Neural cell (in vitro differentiated cells): ENCODE results near the gene PAK1. TPM values are rescaled to one million over a fixed set of nuclear protein-coding genes. Genes with fewer than 3 reads are reported as not detected.

Experiments
- H2AFZ ChIP-seq: fragments of 200-600, 300-800 bp; sonication (generic), shearing (Covaris generic); 2 replicates; pipeline ENCODE4 v1.6.0; 2014; ENCODE audit warnings: low read depth, mild to moderate bottlenecking, antibody characterized with exemption, low read length, moderate library complexity
- H3F3A ChIP-seq: fragments of 200-600 bp; shearing (Covaris generic); 2 replicates; pipeline ENCODE4 v1.6.1; 2016; ENCODE audit warnings: mild to moderate bottlenecking, moderate library complexity, mixed read lengths, antibody characterized with exemption, low read length; ENCODE audit not compliant: insufficient read depth, poor library complexity, severe bottlenecking
- H3K27ac ChIP-seq: fragments of 200-600, 300-800 bp; sonication (generic), shearing (Covaris generic); 2 replicates; pipeline ENCODE4 v1.5.1; 2014; ENCODE audit warnings: mild to moderate bottlenecking, low read length, moderate library complexity
- H3K27me3 ChIP-seq: fragments of 300-800, 200-600 bp; sonication (generic), shearing (Covaris generic); 2 replicates; pipeline ENCODE4 v1.6.0; 2014; ENCODE audit warnings: mild to moderate bottlenecking, low read depth, low read length, moderate library complexity; ENCODE audit not compliant: insufficient read depth
- H3K36me3 ChIP-seq: fragments of 300-800, 200-600 bp; sonication (generic), shearing (Covaris generic); 2 replicates; pipeline ENCODE4 v1.5.1; 2014; ENCODE audit warnings: mild to moderate bottlenecking, antibody characterized with exemption, low read length, moderate library complexity; ENCODE audit not compliant: insufficient read depth
- H3K4me2 ChIP-seq: fragments of 300-800, 200-600 bp; sonication (generic), shearing (Covaris generic); 2 replicates; pipeline ENCODE4 v1.6.0; 2014; ENCODE audit warnings: mild to moderate bottlenecking, low read length
- H3K4me3 ChIP-seq: fragments of 300-800, 200-600 bp; sonication (generic), shearing (Covaris generic); 2 replicates; pipeline ENCODE4 v1.5.1; 2014; ENCODE audit warnings: mild to moderate bottlenecking, low read length, moderate library complexity
- H3K79me2 ChIP-seq: fragments of 200-600 bp; shearing (Covaris generic); replicated peaks from 2 replicates; pipeline ENCODE4 v1.6.0; 2014; ENCODE audit warnings: mild to moderate bottlenecking, low read length, moderate library complexity; ENCODE audit not compliant: insufficient read depth
- H3K9ac ChIP-seq: fragments of 300-800, 200-600 bp; sonication (generic), shearing (Covaris generic); 2 replicates; pipeline ENCODE4 v1.6.1; 2016; ENCODE audit warnings: mild to moderate bottlenecking, low read length, mixed read lengths
- H3K9me2 ChIP-seq: fragments of 200-600 bp; shearing (Covaris generic); 2 replicates; pipeline ENCODE4 v1.6.1; 2016; ENCODE audit warnings: mild to moderate bottlenecking, low read length, mixed read lengths; ENCODE audit not compliant: insufficient read depth
- H3K9me3 ChIP-seq: fragments of 200-600, 300-800 bp; sonication (generic), shearing (Covaris generic); 2 replicates; pipeline ENCODE4 v1.6.1; 2016; ENCODE audit warnings: mild to moderate bottlenecking, mixed run types, low read length, moderate library complexity, mixed read lengths
- H4K20me1 ChIP-seq: fragments of 200-600 bp; shearing (Covaris generic); 2 replicates; pipeline ENCODE4 v1.6.1; 2016; ENCODE audit warnings: mild to moderate bottlenecking, mixed run types; ENCODE audit not compliant: insufficient read depth
- EP300 ChIP-seq: fragments of 450-650 bp; conservative IDR thresholded peaks from 2 replicates; pipeline ENCODE4 v1.6.1; 2014; ENCODE audit warnings: antibody characterized with exemption, mild to moderate bottlenecking, moderate library complexity; ENCODE audit not compliant: poor library complexity, severe bottlenecking
- EZH2 ChIP-seq: fragments of 200-600, 300-800 bp; shearing (Covaris generic), sonication (generic); IDR thresholded peaks from 2 replicates; pipeline ENCODE4 v1.6.1; 2014; ENCODE audit warnings: antibody characterized with exemption, low read length, borderline replicate concordance, mild to moderate bottlenecking; ENCODE audit not compliant: insufficient read depth, poor library complexity, severe bottlenecking
- MXI1 ChIP-seq: fragments of 450-650 bp; conservative IDR thresholded peaks from 2 replicates; pipeline ENCODE4 v1.6.1; 2014; ENCODE audit warnings: antibody characterized with exemption, mild to moderate bottlenecking; ENCODE audit not compliant: poor library complexity, severe bottlenecking
- POLR2AphosphoS5 ChIP-seq: IDR thresholded peaks from 2 replicates; pipeline ENCODE4 v1.6.1; 2012
- RAD21 ChIP-seq: fragments of 450-650 bp; conservative IDR thresholded peaks from 2 replicates; pipeline ENCODE4 v1.6.1; 2014; ENCODE audit warnings: antibody characterized with exemption, mild to moderate bottlenecking, moderate library complexity
- REST ChIP-seq: IDR thresholded peaks from 2 replicates; pipeline ENCODE4 v1.6.1; 2012; ENCODE audit warnings: borderline replicate concordance
- SMC3 ChIP-seq: fragments of 450-650 bp; conservative IDR thresholded peaks from 2 replicates; pipeline ENCODE4 v1.6.1; 2014; ENCODE audit warnings: antibody characterized with exemption, mild to moderate bottlenecking, moderate library complexity; ENCODE audit not compliant: poor library complexity
- TAF1 ChIP-seq: IDR thresholded peaks from 2 replicates; pipeline ENCODE4 v1.6.1; 2012; ENCODE audit warnings: low read depth
- polyA plus RNA-seq: library from polyadenylated mRNA; depleted of rRNA; stranded (reverse); fragments of >200 nt; gene quantifications from 2 replicates; pipeline ENCODE4 v1.2.3, GENCODE V29; 2014
- TF ChIP-seq, protein P1 (sequence below): fragments of 450-650 bp; IDR thresholded peaks from 2 replicates; pipeline ENCODE4 v1.5.1; 2014; ENCODE audit warnings: antibody characterized with exemption, mild to moderate bottlenecking, moderate library complexity; ENCODE audit not compliant: poor library complexity, severe bottlenecking

Gene PAK1
- polyA plus RNA-seq, 1 donor from 2014 or later: 65.2 TPM

DNA sequence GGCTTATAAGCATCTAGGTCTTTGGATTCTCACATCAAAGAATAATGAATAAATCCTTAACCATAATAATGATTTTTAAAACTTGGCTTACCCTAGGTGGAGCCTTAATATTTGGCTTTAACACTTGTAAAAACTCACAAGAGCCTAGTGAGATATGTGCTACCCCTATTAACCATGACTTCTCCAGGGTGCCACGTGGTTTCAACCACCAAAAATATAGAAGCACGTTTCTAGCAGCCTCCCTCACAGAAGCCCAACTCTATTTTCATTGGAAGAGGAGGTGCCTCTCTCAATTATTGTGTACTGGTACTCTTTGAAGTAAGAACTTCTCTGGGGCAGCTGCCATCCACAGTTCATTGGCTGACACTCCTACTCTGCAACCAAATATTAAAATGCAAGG lies 125.9 kb downstream of the PAK1 start:
- Histone ChIP-seq H3K4me2 (no peak overlapping the region), H3F3A (no peaks in the 10 kb centered on the region), H3K36me3 (peaks cover 15% of the 10 kb centered on the region), H2AFZ (no peak overlapping the region), H3K9me3 (no peaks in the 10 kb centered on the region), H3K9ac (no peak overlapping the region), H3K79me2 (no peaks in the 10 kb centered on the region), H4K20me1 (no peaks in the 10 kb centered on the region), H3K27me3 (no peaks in the 10 kb centered on the region), H3K9me2 (no peaks in the 10 kb centered on the region), H3K27ac (no peak overlapping the region), H3K4me3 (no peak overlapping the region)
- TF ChIP-seq EZH2 (no peak), RAD21 (no peak), SMC3 (no peak), REST (no peak), MXI1 (no peak), TAF1 (no peak), EP300 (no peak), POLR2AphosphoS5 (no peak)
- TF ChIP-seq, protein P1, sequence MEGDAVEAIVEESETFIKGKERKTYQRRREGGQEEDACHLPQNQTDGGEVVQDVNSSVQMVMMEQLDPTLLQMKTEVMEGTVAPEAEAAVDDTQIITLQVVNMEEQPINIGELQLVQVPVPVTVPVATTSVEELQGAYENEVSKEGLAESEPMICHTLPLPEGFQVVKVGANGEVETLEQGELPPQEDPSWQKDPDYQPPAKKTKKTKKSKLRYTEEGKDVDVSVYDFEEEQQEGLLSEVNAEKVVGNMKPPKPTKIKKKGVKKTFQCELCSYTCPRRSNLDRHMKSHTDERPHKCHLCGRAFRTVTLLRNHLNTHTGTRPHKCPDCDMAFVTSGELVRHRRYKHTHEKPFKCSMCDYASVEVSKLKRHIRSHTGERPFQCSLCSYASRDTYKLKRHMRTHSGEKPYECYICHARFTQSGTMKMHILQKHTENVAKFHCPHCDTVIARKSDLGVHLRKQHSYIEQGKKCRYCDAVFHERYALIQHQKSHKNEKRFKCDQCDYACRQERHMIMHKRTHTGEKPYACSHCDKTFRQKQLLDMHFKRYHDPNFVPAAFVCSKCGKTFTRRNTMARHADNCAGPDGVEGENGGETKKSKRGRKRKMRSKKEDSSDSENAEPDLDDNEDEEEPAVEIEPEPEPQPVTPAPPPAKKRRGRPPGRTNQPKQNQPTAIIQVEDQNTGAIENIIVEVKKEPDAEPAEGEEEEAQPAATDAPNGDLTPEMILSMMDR: no peak

DNA sequence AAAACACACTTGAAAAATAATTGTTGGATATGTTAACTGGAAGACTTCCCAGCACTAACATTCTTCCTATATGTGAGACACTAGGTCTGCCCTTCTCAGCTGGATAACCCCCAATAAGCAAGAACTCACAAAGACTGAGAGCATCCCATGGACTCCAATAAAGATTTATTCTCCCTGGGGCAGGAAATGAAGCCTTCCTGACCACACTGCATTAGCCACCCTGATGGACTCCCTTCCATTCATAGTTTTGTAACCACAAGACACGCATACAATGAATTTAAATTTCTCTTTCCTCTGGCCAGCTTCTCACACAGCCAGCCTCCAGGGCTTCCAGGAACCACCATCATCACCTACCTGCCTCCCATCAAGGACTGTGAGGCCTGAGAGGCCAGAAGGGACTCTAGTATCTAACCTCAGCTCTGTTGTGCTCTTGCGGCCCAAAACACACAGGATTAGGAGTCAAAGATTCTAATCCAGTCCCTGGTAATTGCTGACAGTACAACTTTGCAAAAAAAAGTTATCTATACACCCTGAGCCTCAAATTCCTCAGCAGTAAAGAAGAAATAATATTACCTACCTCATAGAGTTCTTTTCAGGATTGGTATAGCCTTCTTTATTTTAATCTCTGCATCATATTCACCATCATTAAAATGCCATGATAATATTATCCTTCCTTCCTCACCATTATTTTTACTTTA lies 126.8 kb downstream of the PAK1 start:
- H4K20me1 ChIP-seq: no peaks in the 10 kb centered on the region
- H3F3A ChIP-seq: no peaks in the 10 kb centered on the region
- H3K79me2 ChIP-seq: no peaks in the 10 kb centered on the region
- H3K9me2 ChIP-seq: no peaks in the 10 kb centered on the region
- no peak overlapping the region for H2AFZ ChIP-seq
- no peak overlapping the region for H3K4me2 ChIP-seq
- TF ChIP-seq EP300: no peak
- no peak for TF ChIP-seq POLR2AphosphoS5
- TF ChIP-seq TAF1: no peak
- TF ChIP-seq SMC3: no peak
- no peak for TF ChIP-seq REST
- TF ChIP-seq MXI1: no peak
- TF ChIP-seq RAD21: no peak
- TF ChIP-seq, protein P1: no peak
- no peak for TF ChIP-seq EZH2
- H3K4me3 ChIP-seq: no peak overlapping the region
- H3K9me3 ChIP-seq: no peaks in the 10 kb centered on the region
- peaks cover 15% of the 10 kb centered on the region for H3K36me3 ChIP-seq
- H3K27ac ChIP-seq: no peak overlapping the region
- H3K9ac ChIP-seq: no peak overlapping the region
- H3K27me3 ChIP-seq: no peaks in the 10 kb centered on the region
